H1 (cell line): ENCODE measurements around the gene PPFIA2. TPM values are rescaled to one million over a fixed set of nuclear protein-coding genes. Genes with fewer than 3 reads are reported as not detected.

Experiments used
- BCL11A ChIP-seq, 2 experiments: IDR thresholded peaks; one replicate each; pipeline ENCODE4 v1.6.1; 2011; ENCODE audit warnings: low read depth in 2 of 2, low read length in 2 of 2, mild to moderate bottlenecking in 2 of 2
- CEBPB ChIP-seq: IDR thresholded peaks from 2 replicates; pipeline ENCODE4 v1.6.1; 2012; ENCODE audit warnings: low read depth, low read length
- FOSL1 ChIP-seq: IDR thresholded peaks from 2 replicates; pipeline ENCODE4 v1.6.1; 2011; ENCODE audit warnings: mild to moderate bottlenecking, low read depth, low read length, moderate library complexity; ENCODE audit not compliant: insufficient read depth
- GTF2F1 ChIP-seq: IDR thresholded peaks from 2 replicates; pipeline ENCODE4 v1.6.1; 2012; ENCODE audit warnings: low read depth, low read length, improper control_type of control experiment, borderline replicate concordance
- NANOG ChIP-seq: IDR thresholded peaks from 2 replicates; pipeline ENCODE4 v1.6.1; 2011; ENCODE audit warnings: low read length, low read depth, mild to moderate bottlenecking, inconsistent platforms; ENCODE audit not compliant: insufficient read depth, poor library complexity, severe bottlenecking
- SAP30 ChIP-seq: fragments of 300-600 bp; sonication (generic); IDR thresholded peaks from 2 replicates; pipeline ENCODE4 v1.7.1; 2012; ENCODE audit warnings: low read length, moderate library complexity, mild to moderate bottlenecking, inconsistent platforms; ENCODE audit not compliant: insufficient read depth, insufficient replicate concordance
- SIN3A ChIP-seq, 2 experiments: IDR thresholded peaks in 1 of 2; conservative IDR thresholded peaks in 1 of 2; 2 replicates each; pipeline ENCODE4 v1.6.1; 2011 to 2012; ENCODE audit warnings: low read length in 2 of 2, improper control_type of control experiment in 1 of 2, low read depth in 1 of 2, mild to moderate bottlenecking in 1 of 2
- SIX5 ChIP-seq: IDR thresholded peaks from 2 replicates; pipeline ENCODE4 v1.6.1; 2011; ENCODE audit warnings: mild to moderate bottlenecking, low read depth, low read length
- SP1 ChIP-seq: IDR thresholded peaks from 2 replicates; pipeline ENCODE4 v1.6.1; 2011; ENCODE audit warnings: low read depth, low read length
- polyA plus RNA-seq, 7 experiments: library from polyadenylated mRNA; depleted of rRNA in 3 of 7; stranded (reverse) in 5 of 7; unstranded in 2 of 7; fragments of >200 nt in 5 of 7; fragments of 200-250 nt in 2 of 7; gene quantifications; 1 replicate in 5 of 7; 2 replicates in 1 of 7; 4 replicates in 1 of 7; pipeline versions ENCODE4 v1.2.1 to v1.2.3, GENCODE V29; 2011 to 2013; ENCODE audit warnings: missing spikeins in 2 of 7, mixed read lengths in 2 of 7
- total RNA-seq: library from RNA; stranded (reverse); fragmentation: NEBNext Ultra II Directional; extraction: Animal tissue kit (Norgen Biotek cat#: 25700); gene quantifications from 2 replicates; pipeline ENCODE4 v1.2.1, GENCODE V29; 2021
- TF ChIP-seq, protein P1 (sequence below): fragments of 300-600 bp; sonication (generic); IDR thresholded peaks from 2 replicates; pipeline ENCODE4 v1.7.1; 2012; ENCODE audit warnings: low read length, moderate library complexity, mild to moderate bottlenecking, inconsistent platforms; ENCODE audit not compliant: insufficient replicate concordance
- TF ChIP-seq, protein P2 (sequence below): IDR thresholded peaks from 2 replicates; pipeline ENCODE4 v1.6.1; 2012; ENCODE audit warnings: inconsistent platforms

Gene PPFIA2
- total and polyA plus RNA-seq, 2 of the 8 experiments (the other 6 are each of a cell fraction or from before 2014, with no cell fraction given) = 1.2 to 1.8 TPM

DNA sequence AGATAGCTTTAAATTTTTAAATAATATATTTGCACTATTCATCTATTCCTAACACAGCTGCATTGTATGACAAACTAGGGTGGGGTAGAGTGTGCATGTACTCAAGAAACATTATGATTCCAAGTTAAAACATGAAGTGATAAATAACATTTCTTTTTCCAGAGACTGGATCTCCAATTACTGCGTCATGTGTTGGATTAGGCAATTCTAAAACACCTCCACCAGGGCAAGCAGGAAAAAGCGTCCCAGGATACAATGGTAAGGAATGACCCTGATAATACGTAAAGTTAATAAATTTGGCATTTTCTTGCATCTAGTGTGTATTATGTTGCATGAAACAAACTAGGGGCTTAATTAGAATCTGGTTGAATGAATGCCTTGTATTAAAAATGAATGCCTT, 542.4 kb downstream of the PPFIA2 start (continued):
- TF ChIP-seq, protein P1, sequence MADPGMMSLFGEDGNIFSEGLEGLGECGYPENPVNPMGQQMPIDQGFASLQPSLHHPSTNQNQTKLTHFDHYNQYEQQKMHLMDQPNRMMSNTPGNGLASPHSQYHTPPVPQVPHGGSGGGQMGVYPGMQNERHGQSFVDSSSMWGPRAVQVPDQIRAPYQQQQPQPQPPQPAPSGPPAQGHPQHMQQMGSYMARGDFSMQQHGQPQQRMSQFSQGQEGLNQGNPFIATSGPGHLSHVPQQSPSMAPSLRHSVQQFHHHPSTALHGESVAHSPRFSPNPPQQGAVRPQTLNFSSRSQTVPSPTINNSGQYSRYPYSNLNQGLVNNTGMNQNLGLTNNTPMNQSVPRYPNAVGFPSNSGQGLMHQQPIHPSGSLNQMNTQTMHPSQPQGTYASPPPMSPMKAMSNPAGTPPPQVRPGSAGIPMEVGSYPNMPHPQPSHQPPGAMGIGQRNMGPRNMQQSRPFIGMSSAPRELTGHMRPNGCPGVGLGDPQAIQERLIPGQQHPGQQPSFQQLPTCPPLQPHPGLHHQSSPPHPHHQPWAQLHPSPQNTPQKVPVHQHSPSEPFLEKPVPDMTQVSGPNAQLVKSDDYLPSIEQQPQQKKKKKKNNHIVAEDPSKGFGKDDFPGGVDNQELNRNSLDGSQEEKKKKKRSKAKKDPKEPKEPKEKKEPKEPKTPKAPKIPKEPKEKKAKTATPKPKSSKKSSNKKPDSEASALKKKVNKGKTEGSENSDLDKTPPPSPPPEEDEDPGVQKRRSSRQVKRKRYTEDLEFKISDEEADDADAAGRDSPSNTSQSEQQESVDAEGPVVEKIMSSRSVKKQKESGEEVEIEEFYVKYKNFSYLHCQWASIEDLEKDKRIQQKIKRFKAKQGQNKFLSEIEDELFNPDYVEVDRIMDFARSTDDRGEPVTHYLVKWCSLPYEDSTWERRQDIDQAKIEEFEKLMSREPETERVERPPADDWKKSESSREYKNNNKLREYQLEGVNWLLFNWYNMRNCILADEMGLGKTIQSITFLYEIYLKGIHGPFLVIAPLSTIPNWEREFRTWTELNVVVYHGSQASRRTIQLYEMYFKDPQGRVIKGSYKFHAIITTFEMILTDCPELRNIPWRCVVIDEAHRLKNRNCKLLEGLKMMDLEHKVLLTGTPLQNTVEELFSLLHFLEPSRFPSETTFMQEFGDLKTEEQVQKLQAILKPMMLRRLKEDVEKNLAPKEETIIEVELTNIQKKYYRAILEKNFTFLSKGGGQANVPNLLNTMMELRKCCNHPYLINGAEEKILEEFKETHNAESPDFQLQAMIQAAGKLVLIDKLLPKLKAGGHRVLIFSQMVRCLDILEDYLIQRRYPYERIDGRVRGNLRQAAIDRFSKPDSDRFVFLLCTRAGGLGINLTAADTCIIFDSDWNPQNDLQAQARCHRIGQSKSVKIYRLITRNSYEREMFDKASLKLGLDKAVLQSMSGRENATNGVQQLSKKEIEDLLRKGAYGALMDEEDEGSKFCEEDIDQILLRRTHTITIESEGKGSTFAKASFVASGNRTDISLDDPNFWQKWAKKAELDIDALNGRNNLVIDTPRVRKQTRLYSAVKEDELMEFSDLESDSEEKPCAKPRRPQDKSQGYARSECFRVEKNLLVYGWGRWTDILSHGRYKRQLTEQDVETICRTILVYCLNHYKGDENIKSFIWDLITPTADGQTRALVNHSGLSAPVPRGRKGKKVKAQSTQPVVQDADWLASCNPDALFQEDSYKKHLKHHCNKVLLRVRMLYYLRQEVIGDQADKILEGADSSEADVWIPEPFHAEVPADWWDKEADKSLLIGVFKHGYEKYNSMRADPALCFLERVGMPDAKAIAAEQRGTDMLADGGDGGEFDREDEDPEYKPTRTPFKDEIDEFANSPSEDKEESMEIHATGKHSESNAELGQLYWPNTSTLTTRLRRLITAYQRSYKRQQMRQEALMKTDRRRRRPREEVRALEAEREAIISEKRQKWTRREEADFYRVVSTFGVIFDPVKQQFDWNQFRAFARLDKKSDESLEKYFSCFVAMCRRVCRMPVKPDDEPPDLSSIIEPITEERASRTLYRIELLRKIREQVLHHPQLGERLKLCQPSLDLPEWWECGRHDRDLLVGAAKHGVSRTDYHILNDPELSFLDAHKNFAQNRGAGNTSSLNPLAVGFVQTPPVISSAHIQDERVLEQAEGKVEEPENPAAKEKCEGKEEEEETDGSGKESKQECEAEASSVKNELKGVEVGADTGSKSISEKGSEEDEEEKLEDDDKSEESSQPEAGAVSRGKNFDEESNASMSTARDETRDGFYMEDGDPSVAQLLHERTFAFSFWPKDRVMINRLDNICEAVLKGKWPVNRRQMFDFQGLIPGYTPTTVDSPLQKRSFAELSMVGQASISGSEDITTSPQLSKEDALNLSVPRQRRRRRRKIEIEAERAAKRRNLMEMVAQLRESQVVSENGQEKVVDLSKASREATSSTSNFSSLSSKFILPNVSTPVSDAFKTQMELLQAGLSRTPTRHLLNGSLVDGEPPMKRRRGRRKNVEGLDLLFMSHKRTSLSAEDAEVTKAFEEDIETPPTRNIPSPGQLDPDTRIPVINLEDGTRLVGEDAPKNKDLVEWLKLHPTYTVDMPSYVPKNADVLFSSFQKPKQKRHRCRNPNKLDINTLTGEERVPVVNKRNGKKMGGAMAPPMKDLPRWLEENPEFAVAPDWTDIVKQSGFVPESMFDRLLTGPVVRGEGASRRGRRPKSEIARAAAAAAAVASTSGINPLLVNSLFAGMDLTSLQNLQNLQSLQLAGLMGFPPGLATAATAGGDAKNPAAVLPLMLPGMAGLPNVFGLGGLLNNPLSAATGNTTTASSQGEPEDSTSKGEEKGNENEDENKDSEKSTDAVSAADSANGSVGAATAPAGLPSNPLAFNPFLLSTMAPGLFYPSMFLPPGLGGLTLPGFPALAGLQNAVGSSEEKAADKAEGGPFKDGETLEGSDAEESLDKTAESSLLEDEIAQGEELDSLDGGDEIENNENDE = no peak
- TF ChIP-seq SP1 = no peak
- no peak for TF ChIP-seq BCL11A (IDR thresholded peaks at IDR 0.05; ENCODE audit: low read depth in 2 of 2, low read length in 2 of 2)
- no peak for TF ChIP-seq SIX5
- no peak for TF ChIP-seq SAP30
- no peak for TF ChIP-seq FOSL1
- TF ChIP-seq NANOG = no peak
- TF ChIP-seq CEBPB = no peak
- TF ChIP-seq, protein P2, sequence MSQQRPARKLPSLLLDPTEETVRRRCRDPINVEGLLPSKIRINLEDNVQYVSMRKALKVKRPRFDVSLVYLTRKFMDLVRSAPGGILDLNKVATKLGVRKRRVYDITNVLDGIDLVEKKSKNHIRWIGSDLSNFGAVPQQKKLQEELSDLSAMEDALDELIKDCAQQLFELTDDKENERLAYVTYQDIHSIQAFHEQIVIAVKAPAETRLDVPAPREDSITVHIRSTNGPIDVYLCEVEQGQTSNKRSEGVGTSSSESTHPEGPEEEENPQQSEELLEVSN = no peak
- TF ChIP-seq SIN3A (conservative IDR thresholded peaks at IDR 0.05 in 1 of 2, IDR thresholded peaks at IDR 0.05 in 1 of 2; ENCODE audit: low read depth in 1 of 2, low read length in 2 of 2) = no peak
- no peak for TF ChIP-seq GTF2F1
